Measurements from ENCODE around the gene PNMA6A. TPM values are rescaled to one million over a fixed set of nuclear protein-coding genes. Genes with fewer than 3 reads are reported as not detected.
A peak's percentile ranks its signal among the peaks of the same experiment; 100 is the strongest.
"Not testable (repeated sequence)": the region's sequence is repeated elsewhere in the genome, so short reads cannot be mapped to it uniquely, and the experiment has no call there.

The PNMA6A gene
- 3.2 TPM for polyA plus RNA-seq (2013, experiment 1 of 2)
- 3.0 TPM for polyA plus RNA-seq (2013, experiment 2 of 2)

- H3K14ac ChIP-seq (ENCODE audit: low read length); H2BK12ac ChIP-seq (ENCODE audit: low read length); H3K27ac ChIP-seq (replicated peaks; ENCODE audit: low read length); H3K9ac ChIP-seq (ENCODE audit: low read depth, low read length, poor library complexity); H4K91ac ChIP-seq (ENCODE audit: low read depth, low read length, poor library complexity); H2BK15ac ChIP-seq (ENCODE audit: low read length); H2AFZ ChIP-seq (ENCODE audit: low read length); H3K36me3 ChIP-seq (replicated peaks in 1 of 2; ENCODE audit: control insufficient read depth in 2 of 2, insufficient read depth in 2 of 2, low read length in 2 of 2); H3K18ac ChIP-seq (ENCODE audit: low read length); H4K8ac ChIP-seq (ENCODE audit: low read depth, low read length); H2BK5ac ChIP-seq (ENCODE audit: low read length); H2BK120ac ChIP-seq (ENCODE audit: low read depth, low read length); H3K4me1 ChIP-seq (ENCODE audit: control insufficient read depth in 2 of 2, insufficient read depth in 1 of 2, low read depth in 1 of 2, low read length in 2 of 2); H3K79me1 ChIP-seq (ENCODE audit: low read depth, low read length); H3K9me3 ChIP-seq (replicated peaks in 1 of 2; ENCODE audit: control insufficient read depth in 2 of 2, insufficient read depth in 1 of 2, low read depth in 1 of 2, low read length in 2 of 2); DNase-seq (ENCODE audit: low spot score); H3K4me2 ChIP-seq (ENCODE audit: insufficient read depth, low read length, poor library complexity, severe bottlenecking); H3K4me3 ChIP-seq (ENCODE audit: low read length in 2 of 2); H2AK5ac ChIP-seq (ENCODE audit: low read depth, low read length); H3K23ac ChIP-seq (ENCODE audit: low read depth, low read length, poor library complexity); H3K4ac ChIP-seq (ENCODE audit: low read length); H3K27me3 ChIP-seq (ENCODE audit: control insufficient read depth in 3 of 3, insufficient read depth in 3 of 3, low read depth in 1 of 3, low read length in 3 of 3): not testable (repeated sequence)
- WGBS, 2 donors (ENCODE audit: extremely low coverage in 2 of 2, insufficient read length in 2 of 2, insufficient replicate concordance in 1 of 2) = no CpG with 5 or more reads among the region's 76 CpGs
These were observed at the start of gene PNMA6A for GRCh38 chrX:153071909-153072583. PNMA6A (plus strand) TSS chrX:153072454; CDS start chrX:153073063, 609 bp downstream.

DNA sequence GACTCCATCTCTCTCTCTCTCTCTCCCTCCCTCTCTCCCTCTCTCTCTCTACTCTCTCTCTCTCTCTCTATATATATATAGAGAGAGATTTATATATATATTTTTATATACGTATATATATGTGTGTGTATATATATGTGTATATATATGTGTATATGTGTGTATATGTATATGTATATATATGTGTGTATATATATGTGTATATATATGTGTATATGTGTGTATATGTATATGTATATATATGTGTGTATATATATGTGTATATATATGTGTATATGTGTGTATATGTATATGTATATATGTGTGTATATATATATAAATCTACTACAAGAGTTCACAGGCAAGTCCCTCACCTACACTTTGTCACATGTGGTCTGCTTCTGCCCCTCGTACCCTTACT is 45.8 kb upstream of the PNMA6A start:
- no CpG with 5 or more reads among the region's 2 CpGs for WGBS, 2 donors (ENCODE audit: extremely low coverage in 2 of 2, insufficient read length in 2 of 2, insufficient replicate concordance in 1 of 2)
- not testable (repeated sequence) for H3K9ac ChIP-seq (ENCODE audit: low read depth, low read length, poor library complexity); H3K14ac ChIP-seq (ENCODE audit: low read length); H3K23ac ChIP-seq (ENCODE audit: low read depth, low read length, poor library complexity); H4K91ac ChIP-seq (ENCODE audit: low read depth, low read length, poor library complexity); H2BK12ac ChIP-seq (ENCODE audit: low read length); H3K36me3 ChIP-seq (replicated peaks in 1 of 2; ENCODE audit: control insufficient read depth in 2 of 2, insufficient read depth in 2 of 2, low read length in 2 of 2); H2BK15ac ChIP-seq (ENCODE audit: low read length); H3K4me1 ChIP-seq (ENCODE audit: control insufficient read depth in 2 of 2, insufficient read depth in 1 of 2, low read depth in 1 of 2, low read length in 2 of 2); H2AK5ac ChIP-seq (ENCODE audit: low read depth, low read length); H3K79me1 ChIP-seq (ENCODE audit: low read depth, low read length); H2AFZ ChIP-seq (ENCODE audit: low read length); H3K4ac ChIP-seq (ENCODE audit: low read length); H3K9me3 ChIP-seq (replicated peaks in 1 of 2; ENCODE audit: control insufficient read depth in 2 of 2, insufficient read depth in 1 of 2, low read depth in 1 of 2, low read length in 2 of 2); H3K27me3 ChIP-seq (ENCODE audit: control insufficient read depth in 3 of 3, insufficient read depth in 3 of 3, low read depth in 1 of 3, low read length in 3 of 3); H2BK5ac ChIP-seq (ENCODE audit: low read length); H3K27ac ChIP-seq (replicated peaks; ENCODE audit: low read length); H3K18ac ChIP-seq (ENCODE audit: low read length); H3K4me2 ChIP-seq (ENCODE audit: insufficient read depth, low read length, poor library complexity, severe bottlenecking); H4K8ac ChIP-seq (ENCODE audit: low read depth, low read length); H2BK120ac ChIP-seq (ENCODE audit: low read depth, low read length); H3K4me3 ChIP-seq (ENCODE audit: low read length in 2 of 2); DNase-seq (ENCODE audit: low spot score)

- not testable (repeated sequence) for H3K9ac ChIP-seq (ENCODE audit: low read depth, low read length, poor library complexity); H2BK12ac ChIP-seq (ENCODE audit: low read length); H4K8ac ChIP-seq (ENCODE audit: low read depth, low read length); H4K91ac ChIP-seq (ENCODE audit: low read depth, low read length, poor library complexity); H2AFZ ChIP-seq (ENCODE audit: low read length); H2AK5ac ChIP-seq (ENCODE audit: low read depth, low read length); H3K27ac ChIP-seq (replicated peaks; ENCODE audit: low read length); H3K4me2 ChIP-seq (ENCODE audit: insufficient read depth, low read length, poor library complexity, severe bottlenecking); H3K18ac ChIP-seq (ENCODE audit: low read length); H2BK5ac ChIP-seq (ENCODE audit: low read length); H3K23ac ChIP-seq (ENCODE audit: low read depth, low read length, poor library complexity); DNase-seq (ENCODE audit: low spot score); H3K4me1 ChIP-seq (ENCODE audit: control insufficient read depth in 2 of 2, insufficient read depth in 1 of 2, low read depth in 1 of 2, low read length in 2 of 2); H3K14ac ChIP-seq (ENCODE audit: low read length); H2BK120ac ChIP-seq (ENCODE audit: low read depth, low read length); H3K4ac ChIP-seq (ENCODE audit: low read length); H2BK15ac ChIP-seq (ENCODE audit: low read length); H3K79me1 ChIP-seq (ENCODE audit: low read depth, low read length); H3K9me3 ChIP-seq (replicated peaks in 1 of 2; ENCODE audit: control insufficient read depth in 2 of 2, insufficient read depth in 1 of 2, low read depth in 1 of 2, low read length in 2 of 2); H3K36me3 ChIP-seq (replicated peaks in 1 of 2; ENCODE audit: control insufficient read depth in 2 of 2, insufficient read depth in 2 of 2, low read length in 2 of 2); H3K4me3 ChIP-seq (ENCODE audit: low read length in 2 of 2)
- WGBS, 2 donors (ENCODE audit: extremely low coverage in 2 of 2, insufficient read length in 2 of 2, insufficient replicate concordance in 1 of 2) = no CpG with 5 or more reads among the region's 11 CpGs
- H3K27me3 ChIP-seq (ENCODE audit: control insufficient read depth in 3 of 3, insufficient read depth in 3 of 3, low read depth in 1 of 3, low read length in 3 of 3) = peaks cover 0 to 12% (median 0%) of the 10 kb centered on the region in 3 experiments
These were observed 43.8 kb upstream of the PNMA6A start for GRCh38 chrX:153028487-153028886.

- H3K9me3 ChIP-seq (replicated peaks in 1 of 2; ENCODE audit: control insufficient read depth in 2 of 2, insufficient read depth in 1 of 2, low read depth in 1 of 2, low read length in 2 of 2) = no peaks in the 10 kb centered on the region
- H2BK15ac ChIP-seq (ENCODE audit: low read length) = no peak overlapping the region
- H3K23ac ChIP-seq (ENCODE audit: low read depth, low read length, poor library complexity) = no peak overlapping the region
These were observed 43.1 kb upstream of the PNMA6A start for GRCh38 chrX:153029162-153029561.

More at GRCh38 chrX:153029162-153029561, 43.1 kb upstream of the PNMA6A start:
- Histone ChIP-seq H3K4me1 (ENCODE audit: control insufficient read depth in 2 of 2, insufficient read depth in 1 of 2, low read depth in 1 of 2, low read length in 2 of 2) (no peaks in the 10 kb centered on the region), H2AK5ac (ENCODE audit: low read depth, low read length) (no peak overlapping the region), H3K18ac (ENCODE audit: low read length) (no peak overlapping the region), H3K79me1 (ENCODE audit: low read depth, low read length) (no peaks in the 10 kb centered on the region), H3K27ac (replicated peaks; ENCODE audit: low read length) (no peak overlapping the region), H3K9ac (ENCODE audit: low read depth, low read length, poor library complexity) (no peak overlapping the region), H2BK12ac (ENCODE audit: low read length) (no peak overlapping the region), H2BK120ac (ENCODE audit: low read depth, low read length) (no peak overlapping the region), H2AFZ (ENCODE audit: low read length) (no peak overlapping the region), H3K4me3 (ENCODE audit: low read length in 2 of 2) (no peak overlapping the region), H3K4ac (ENCODE audit: low read length) (no peak overlapping the region), H2BK5ac (ENCODE audit: low read length) (no peak overlapping the region), H3K4me2 (ENCODE audit: insufficient read depth, low read length, poor library complexity, severe bottlenecking) (no peak overlapping the region), H3K36me3 (replicated peaks in 1 of 2; ENCODE audit: control insufficient read depth in 2 of 2, insufficient read depth in 2 of 2, low read length in 2 of 2) (no peaks in the 10 kb centered on the region), H3K27me3 (ENCODE audit: control insufficient read depth in 3 of 3, insufficient read depth in 3 of 3, low read depth in 1 of 3, low read length in 3 of 3) (peaks cover 0 to 12% (median 0%) of the 10 kb centered on the region in 3 experiments), H4K8ac (ENCODE audit: low read depth, low read length) (peak overlapping the region; percentile 43), H3K14ac (ENCODE audit: low read length) (no peak overlapping the region), H4K91ac (ENCODE audit: low read depth, low read length, poor library complexity) (no peak overlapping the region)
- WGBS, 2 donors (ENCODE audit: extremely low coverage in 2 of 2, insufficient read length in 2 of 2, insufficient replicate concordance in 1 of 2) = no CpG with 5 or more reads among the region's 2 CpGs
- no peak for DNase-seq (ENCODE audit: low spot score)

All from neuronal stem cell (in vitro differentiated cells).